Fibroblast of skin of right biceps (primary cell): Measurements from ENCODE around the gene CRIP3.

Source experiments
- DNase-seq: peaks from one replicate; pipeline ENCODE4 v3.0.0-alpha.2; 2013

The CRIP3 gene

GRCh38 chr6:43286980-43287716 is 21.5 kb downstream of the CRIP3 start:
- no peak for DNase-seq

DNA sequence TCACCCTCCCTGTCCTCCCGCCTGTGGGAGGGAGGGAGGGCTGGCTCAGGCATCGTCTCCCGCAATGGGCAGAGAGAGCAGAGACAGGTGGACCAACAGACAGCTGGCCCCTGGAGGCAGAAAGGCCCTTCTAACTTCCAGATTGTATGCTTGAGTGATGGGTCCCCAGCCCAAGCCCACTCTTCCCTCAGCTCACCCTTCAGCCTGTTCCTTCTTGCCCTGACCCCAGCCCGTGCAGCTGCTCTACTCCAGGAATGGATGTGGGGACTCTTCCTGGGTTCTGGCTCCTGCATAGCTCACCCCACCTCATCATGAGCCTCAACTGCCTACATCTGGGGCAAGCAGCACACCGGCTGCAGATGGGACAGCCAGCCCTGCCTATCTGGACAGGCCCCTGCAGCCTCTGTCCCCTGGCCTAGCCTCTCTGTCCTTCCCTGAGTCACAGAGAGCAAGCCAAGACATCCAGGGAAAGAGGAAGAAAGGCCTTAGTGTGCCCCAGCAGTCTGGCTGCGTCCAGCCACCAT is 22.1 kb downstream of the CRIP3 start:
- no peak for DNase-seq

DNA sequence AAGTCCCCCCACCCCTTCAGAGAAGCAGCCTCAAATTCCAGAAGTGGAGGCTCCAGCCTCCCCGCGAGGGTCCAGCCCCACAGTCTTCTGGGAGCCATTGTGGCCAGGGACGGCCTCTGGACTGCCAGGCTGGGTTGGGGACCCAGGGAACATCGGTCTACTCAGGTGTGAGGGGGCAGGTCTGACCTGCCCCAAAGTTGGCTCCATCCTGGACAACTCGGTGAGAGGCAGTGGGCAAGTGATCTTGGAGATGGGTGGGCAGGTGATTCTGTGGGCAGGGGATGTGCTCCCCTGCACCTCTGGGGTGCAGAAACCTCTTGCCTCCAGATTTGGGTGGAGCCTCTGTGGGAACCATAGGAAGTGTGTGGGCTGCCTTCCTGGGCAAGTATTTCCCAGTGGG is 22.8 kb downstream of the CRIP3 start:
- no peak for DNase-seq

GRCh38 chr6:43284991-43285781 is 23.4 kb downstream of the CRIP3 start:
- DNase-seq = no peak

DNA sequence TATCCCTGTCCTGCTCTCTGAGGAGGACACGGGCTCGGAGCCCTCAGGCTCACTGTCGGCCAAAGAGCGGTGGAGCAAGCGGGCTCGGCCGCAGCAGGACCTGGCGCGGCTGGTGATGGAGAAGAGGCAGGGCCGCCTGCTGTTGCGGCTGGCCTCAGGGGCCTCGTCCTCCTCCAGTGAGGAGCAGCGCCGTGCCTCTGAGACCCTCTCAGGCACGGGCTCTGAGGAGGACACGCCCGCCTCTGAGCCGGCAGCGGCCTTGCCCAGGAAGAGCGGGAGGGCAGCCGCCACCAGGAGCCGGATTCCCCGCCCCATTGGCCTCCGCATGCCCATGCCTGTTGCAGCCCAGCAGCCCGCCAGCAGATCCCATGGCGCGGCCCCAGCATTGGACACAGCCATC is 24.7 kb downstream of the CRIP3 start:
- no peak for DNase-seq

DNA sequence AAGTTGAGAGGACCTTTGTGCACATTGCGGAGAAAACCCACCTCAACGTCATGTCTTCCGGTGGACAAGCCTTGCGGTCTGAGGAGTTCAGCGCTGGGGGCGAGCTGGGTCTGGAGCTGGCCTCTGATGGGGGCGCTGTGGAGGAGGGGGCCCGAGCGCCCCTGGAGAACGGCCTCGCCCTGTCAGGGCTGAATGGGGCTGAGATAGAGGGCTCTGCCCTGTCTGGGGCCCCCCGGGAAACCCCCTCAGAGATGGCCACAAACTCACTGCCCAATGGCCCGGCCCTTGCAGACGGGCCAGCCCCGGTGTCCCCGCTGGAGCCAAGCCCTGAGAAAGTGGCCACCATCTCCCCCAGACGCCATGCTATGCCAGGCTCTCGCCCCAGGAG is 25.1 kb downstream of the CRIP3 start:
- no peak for DNase-seq

DNA sequence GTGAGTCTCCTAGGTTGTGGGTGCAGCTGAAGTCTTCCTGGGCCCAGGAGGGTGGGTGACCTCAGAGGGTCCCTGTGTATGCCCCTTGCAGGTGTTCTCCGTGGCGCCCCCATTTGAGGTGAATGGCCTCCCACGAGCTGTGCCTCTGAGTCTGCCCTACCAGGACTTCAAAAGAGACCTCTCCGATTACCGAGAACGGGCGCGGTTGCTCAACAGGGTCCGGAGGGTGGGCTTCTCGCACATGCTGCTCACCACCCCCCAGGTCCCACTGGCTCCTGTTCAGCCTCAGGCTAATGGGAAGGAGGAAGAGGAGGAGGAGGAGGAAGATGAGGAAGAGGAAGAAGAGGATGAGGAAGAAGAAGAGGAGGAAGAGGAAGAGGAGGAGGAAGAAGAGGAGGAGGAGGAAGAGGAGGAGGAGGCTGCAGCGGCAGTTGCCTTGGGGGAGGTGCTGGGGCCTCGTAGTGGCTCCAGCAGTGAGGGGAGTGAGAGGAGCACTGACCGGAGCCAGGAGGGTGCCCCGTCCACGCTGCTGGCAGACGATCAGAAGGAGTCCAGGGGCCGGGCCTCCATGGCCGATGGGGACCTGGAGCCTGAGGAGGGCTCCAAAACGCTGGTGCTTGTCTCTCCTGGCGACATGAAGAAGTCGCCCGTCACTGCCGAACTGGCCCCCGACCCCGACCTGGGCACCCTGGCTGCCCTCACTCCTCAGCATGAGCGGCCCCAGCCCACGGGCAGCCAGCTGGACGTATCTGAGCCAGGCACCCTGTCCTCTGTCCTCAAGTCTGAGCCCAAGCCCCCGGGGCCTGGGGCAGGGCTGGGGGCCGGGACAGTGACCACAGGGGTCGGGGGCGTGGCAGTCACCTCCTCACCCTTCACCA is 25.8 kb downstream of the CRIP3 start:
- DNase-seq = no peak

GRCh38 chr6:43282060-43282459 is 26.6 kb downstream of the CRIP3 start:
- DNase-seq = no peak

DNA sequence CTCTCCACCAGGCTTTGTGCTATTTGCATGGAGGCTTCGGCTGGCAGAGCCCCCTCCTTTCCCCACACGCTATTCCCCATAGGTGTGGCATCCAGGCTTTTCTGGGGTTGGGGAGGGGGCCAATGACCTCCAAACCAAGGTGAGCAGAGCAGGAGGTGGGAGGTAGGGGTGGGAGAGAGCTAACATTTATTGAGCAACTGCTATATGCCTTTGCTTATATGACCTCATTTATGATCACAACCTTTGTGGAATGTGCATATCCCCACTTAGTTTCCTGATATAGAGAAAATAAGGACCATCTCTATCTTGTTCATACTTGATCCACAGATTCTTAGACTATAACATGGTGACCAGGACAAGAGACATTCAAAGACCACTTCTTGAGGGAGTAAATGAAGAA is 28.4 kb downstream of the CRIP3 start:
- no peak for DNase-seq

- DNase-seq = peak; percentile 75
Measured at GRCh38 chr6:43278524-43279078, 30.0 kb downstream of the CRIP3 start.

GRCh38 chr6:43277643-43278523 is 30.7 kb downstream of the CRIP3 start:
- DNase-seq = peak; percentile 57

DNA sequence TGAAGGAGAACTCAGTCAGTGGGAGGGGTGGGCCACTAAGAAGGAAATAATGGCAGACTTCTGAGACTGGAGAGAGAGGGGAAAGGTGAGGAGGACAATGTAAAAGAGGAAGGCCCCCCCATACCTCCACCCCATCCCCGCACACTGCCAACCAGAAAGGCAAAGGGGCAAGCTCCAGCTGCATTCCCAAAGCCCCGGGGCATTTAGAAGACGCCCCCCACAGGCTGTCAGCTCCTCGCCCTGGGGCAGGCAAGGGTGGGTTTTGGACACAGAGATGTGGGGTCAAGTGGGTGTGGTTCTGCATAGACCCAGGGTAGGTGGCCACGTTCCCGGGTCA is 31.4 kb downstream of the CRIP3 start:
- no peak for DNase-seq

GRCh38 chr6:43276577-43277305 is 31.9 kb downstream of the CRIP3 start:
- DNase-seq = no peak

DNA sequence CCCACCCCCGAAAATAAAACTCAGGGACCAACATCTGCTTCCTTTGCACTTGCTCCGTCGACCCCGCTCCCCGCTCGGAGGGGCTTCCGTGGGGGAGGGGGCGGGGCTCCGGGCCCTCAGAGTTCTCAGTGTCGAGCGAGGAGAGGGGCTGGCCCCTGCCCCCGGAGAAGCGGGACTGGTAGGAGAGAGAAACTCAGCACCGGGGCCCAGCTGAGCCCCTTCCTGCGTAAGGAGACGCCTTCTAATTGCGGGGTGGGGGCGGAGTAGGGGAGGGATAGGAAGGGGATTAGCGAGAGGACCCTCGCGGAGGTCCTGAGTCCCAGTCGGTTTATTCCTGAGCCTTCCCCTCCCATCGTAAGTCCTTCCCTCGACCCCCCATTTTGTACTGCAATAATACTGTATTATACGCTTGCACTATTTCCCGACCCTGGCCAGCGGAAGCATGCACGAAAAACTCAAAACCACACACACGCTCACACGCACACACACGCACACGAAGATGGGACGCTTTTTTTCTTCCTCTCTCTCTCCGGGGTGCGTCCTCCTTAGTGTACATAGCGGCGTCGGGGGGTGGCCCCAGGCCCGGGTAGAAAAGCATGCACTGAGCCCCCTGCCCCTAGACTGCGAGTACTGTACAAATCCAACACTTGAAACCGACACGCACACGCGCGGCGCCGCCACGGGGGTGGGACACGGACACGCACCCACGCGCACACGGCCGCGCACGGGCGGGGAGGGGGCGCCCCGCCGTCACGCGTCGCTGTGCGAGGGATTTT is 32.6 kb downstream of the CRIP3 start:
- DNase-seq = no peak

DNA sequence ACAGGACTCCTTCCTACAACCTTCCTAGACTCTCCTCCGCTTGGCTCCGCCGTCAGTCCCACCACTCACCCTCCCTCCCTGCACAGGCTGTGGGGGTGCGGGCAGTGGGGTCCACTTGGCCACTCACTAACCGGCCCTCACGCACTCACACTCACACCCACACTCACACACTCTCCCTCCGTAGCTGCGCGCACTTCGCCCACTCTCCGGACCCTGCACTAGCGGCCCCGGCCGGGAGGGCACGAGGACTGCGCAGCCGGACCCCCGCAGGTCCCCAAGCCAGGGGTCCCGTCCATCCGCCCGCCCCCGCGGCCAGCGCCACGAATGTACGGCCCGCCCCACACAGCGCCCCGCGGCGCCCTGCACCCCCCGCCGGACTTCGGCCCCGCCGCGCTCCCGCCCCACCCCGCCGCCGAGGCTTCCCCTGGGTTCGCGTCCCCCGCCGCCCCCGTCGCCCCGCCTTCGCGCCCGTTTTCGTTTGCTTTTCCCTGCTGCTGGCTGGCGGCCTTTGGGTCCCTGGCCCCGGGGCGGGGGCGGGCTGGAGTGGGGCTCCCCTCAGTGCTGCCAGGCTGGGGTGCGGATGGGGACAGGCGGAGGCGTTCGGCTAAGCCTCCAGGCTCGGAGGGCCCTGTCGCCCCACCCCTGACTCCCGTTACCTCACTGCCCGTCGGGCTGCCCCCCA is 33.6 kb downstream of the CRIP3 start:
- DNase-seq = no peak

- DNase-seq = no peak
Measured at GRCh38 chr6:43274127-43274915, 34.3 kb downstream of the CRIP3 start.

DNA sequence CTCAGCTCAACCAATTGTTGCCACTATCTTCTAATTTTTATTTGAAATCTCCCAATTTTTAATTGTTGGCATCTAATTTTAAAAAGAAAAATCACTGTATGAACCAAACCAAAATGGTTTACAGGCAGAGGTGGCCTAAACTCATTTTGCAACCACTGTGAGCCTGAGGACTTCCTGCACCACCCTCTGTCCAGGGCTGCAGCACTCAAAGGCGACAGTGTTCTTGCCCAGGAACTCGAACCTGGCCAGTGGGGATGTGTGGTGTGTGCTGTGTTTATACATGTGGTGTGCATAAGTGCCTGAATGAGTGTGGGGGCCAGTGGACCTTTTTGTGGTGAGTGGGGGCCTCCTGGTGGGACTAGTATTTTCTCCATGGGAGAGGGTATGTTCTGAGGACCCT is 34.9 kb downstream of the CRIP3 start:
- no peak for DNase-seq

- DNase-seq = no peak
Measured at GRCh38 chr6:43271944-43272343, 36.7 kb downstream of the CRIP3 start.
